SK-N-SH treated with all-trans-retinoic acid at 6 μM for 48 hours (cell line): ENCODE measurements around the gene PLEKHJ1.

ENCODE experiments used
- ATAC-seq: fragments of 200-7000 bp; cut with Tn5 transposase; 3 replicates; pipeline ENCODE4 v1.9.1; 2020; ENCODE audit warnings: mild to moderate bottlenecking, moderate library complexity
- ARNTL ChIP-seq: fragments of 450-650 bp; formaldehyde crosslinking; IDR thresholded peaks from 2 replicates; pipeline ENCODE4 v1.5.0; 2020; ENCODE audit warnings: low read depth, mild to moderate bottlenecking, moderate library complexity, borderline replicate concordance
- BACH2 ChIP-seq: fragments of 250-450 bp; sonication (Bioruptor Pico); IDR thresholded peaks from 2 replicates; pipeline ENCODE4 v1.9.0; 2021; ENCODE audit warnings: mild to moderate bottlenecking, borderline replicate concordance
- CSDC2 ChIP-seq: fragments of 250-450 bp; sonication (Bioruptor Pico); IDR thresholded peaks from 2 replicates; pipeline ENCODE4 v1.5.0; 2020; ENCODE audit warnings: mild to moderate bottlenecking, moderate library complexity
- ESRRG ChIP-seq: fragments of 250-450 bp; sonication (Bioruptor Pico); IDR thresholded peaks from 2 replicates; pipeline ENCODE4 v1.6.1; 2021; ENCODE audit warnings: mild to moderate bottlenecking
- GLIS3 ChIP-seq: fragments of 250-450 bp; sonication (Bioruptor Pico); IDR thresholded peaks from 2 replicates; pipeline ENCODE4 v1.5.0; 2020; ENCODE audit warnings: mild to moderate bottlenecking, moderate library complexity
- ISL1 ChIP-seq: fragments of 250-450 bp; sonication (Bioruptor Pico); IDR thresholded peaks from 2 replicates; pipeline ENCODE4 v2.1.2; 2022; ENCODE audit warnings: mild to moderate bottlenecking, moderate library complexity
- OSR1 ChIP-seq: fragments of 250-450 bp; sonication (Bioruptor Pico); IDR thresholded peaks from 2 replicates; pipeline ENCODE4 v1.8.0; 2022; ENCODE audit warnings: moderate library complexity, mild to moderate bottlenecking, inconsistent platforms
- PATZ1 ChIP-seq: fragments of 250-450 bp; sonication (Bioruptor Pico); IDR thresholded peaks from 2 replicates; pipeline ENCODE4 v1.8.0; 2020; ENCODE audit warnings: mild to moderate bottlenecking, moderate library complexity, borderline replicate concordance
- POU6F1 ChIP-seq: fragments of 250-450 bp; sonication (Bioruptor Pico); IDR thresholded peaks from 2 replicates; pipeline ENCODE4 v1.8.0; 2021; ENCODE audit warnings: low read depth, mild to moderate bottlenecking, moderate library complexity, borderline replicate concordance
- PPARA ChIP-seq: fragments of 250-450 bp; sonication (Bioruptor Pico); IDR thresholded peaks from 2 replicates; pipeline ENCODE4 v1.5.0; 2020; ENCODE audit warnings: mild to moderate bottlenecking, borderline replicate concordance
- SNAI2 ChIP-seq: fragments of 250-450 bp; sonication (Bioruptor Pico); IDR thresholded peaks from 2 replicates; pipeline ENCODE4 v1.5.0; 2020; ENCODE audit warnings: mild to moderate bottlenecking, moderate library complexity
- TCF4 ChIP-seq: fragments of 250-450 bp; sonication (Bioruptor Pico); IDR thresholded peaks from 2 replicates; pipeline ENCODE4 v1.8.0; 2021; ENCODE audit warnings: mild to moderate bottlenecking, moderate library complexity, borderline replicate concordance
- TOX ChIP-seq: fragments of 250-450 bp; sonication (Bioruptor Pico); IDR thresholded peaks from 2 replicates; pipeline ENCODE4 v1.8.0; 2021; ENCODE audit warnings: mild to moderate bottlenecking, moderate library complexity, borderline replicate concordance
- TSHZ2 ChIP-seq: fragments of 250-450 bp; sonication (Bioruptor Pico); IDR thresholded peaks from 2 replicates; pipeline ENCODE4 v1.5.0; 2020; ENCODE audit warnings: mild to moderate bottlenecking, moderate library complexity
- ZC3H10 ChIP-seq: fragments of 250-450 bp; sonication (Bioruptor Pico); IDR thresholded peaks from 2 replicates; pipeline ENCODE4 v1.5.1; 2021; ENCODE audit warnings: mild to moderate bottlenecking, moderate library complexity
- ZFP3 ChIP-seq: fragments of 250-450 bp; sonication (Bioruptor Pico); IDR thresholded peaks from 2 replicates; pipeline ENCODE4 v1.5.0; 2020; ENCODE audit warnings: mild to moderate bottlenecking, moderate library complexity
- ZFP30 ChIP-seq: fragments of 450-650 bp; formaldehyde crosslinking; IDR thresholded peaks from 2 replicates; pipeline ENCODE4 v1.5.0; 2022; ENCODE audit warnings: mild to moderate bottlenecking, moderate library complexity
- ZNF565 ChIP-seq: fragments of 450-650 bp; formaldehyde crosslinking; conservative IDR thresholded peaks from 2 replicates; pipeline ENCODE4 v1.5.0; 2020; ENCODE audit warnings: low read depth, mild to moderate bottlenecking, moderate library complexity
- ZNF70 ChIP-seq: fragments of 450-650 bp; formaldehyde crosslinking; IDR thresholded peaks from 2 replicates; pipeline ENCODE4 v1.5.0; 2020; ENCODE audit warnings: mild to moderate bottlenecking, moderate library complexity
- ZNF8 ChIP-seq: fragments of 450-650 bp; formaldehyde crosslinking; IDR thresholded peaks from 2 replicates; pipeline ENCODE4 v1.5.0; 2020; ENCODE audit warnings: mild to moderate bottlenecking, moderate library complexity

The PLEKHJ1 gene

GRCh38 chr19:2271234-2272103 lies 35.3 kb upstream of the PLEKHJ1 start:
- no peak for TF ChIP-seq BACH2 (CRISPR knock-in tag)
- no peak for TF ChIP-seq ESRRG (CRISPR knock-in tag)
- no peak for TF ChIP-seq ZFP30
- TF ChIP-seq ZC3H10 (CRISPR knock-in tag): no peak
- TF ChIP-seq TCF4 (CRISPR knock-in tag): no peak
- TF ChIP-seq ZNF565 (CRISPR knock-in tag): no peak
- no peak for TF ChIP-seq ZFP3 (CRISPR knock-in tag)
- no peak for TF ChIP-seq ISL1 (CRISPR knock-in tag)
- ATAC-seq: peak; percentile 38

- TF ChIP-seq TOX (CRISPR knock-in tag) (no peak), BACH2 (CRISPR knock-in tag) (no peak)
- TF ChIP-seq, all 23 proteins: peak for 0
- peak; percentile 25 for ATAC-seq
Measured at GRCh38 chr19:2270423-2271233, 34.5 kb upstream of the PLEKHJ1 start.

GRCh38 chr19:2270157-2270422 lies 34.0 kb upstream of the PLEKHJ1 start:
- no peak for TF ChIP-seq GLIS3
- no peak for TF ChIP-seq ZC3H10 (CRISPR knock-in tag)
- TF ChIP-seq OSR1: no peak
- no peak for TF ChIP-seq ARNTL (CRISPR knock-in tag)
- TF ChIP-seq ZNF8 (CRISPR knock-in tag): no peak
- TF ChIP-seq SNAI2: no peak
- no peak for TF ChIP-seq ESRRG (CRISPR knock-in tag)
- no peak for TF ChIP-seq TOX (CRISPR knock-in tag)
- no peak for TF ChIP-seq POU6F1 (CRISPR knock-in tag)
- TF ChIP-seq TSHZ2 (CRISPR knock-in tag): no peak
- TF ChIP-seq ZNF70 (CRISPR knock-in tag): no peak
- no peak for TF ChIP-seq BACH2 (CRISPR knock-in tag)
- no peak for TF ChIP-seq ZFP30
- no peak for TF ChIP-seq ZNF565 (CRISPR knock-in tag)
- no peak for TF ChIP-seq ISL1 (CRISPR knock-in tag)
- peak; percentile 2; the same call in 1 of the 3 replicates for ATAC-seq

- peak; percentile 83 for ATAC-seq
- no peak for TF ChIP-seq POU6F1 (CRISPR knock-in tag)
- TF ChIP-seq ZNF8 (CRISPR knock-in tag): no peak
- TF ChIP-seq TCF4 (CRISPR knock-in tag): no peak
- TF ChIP-seq PPARA (CRISPR knock-in tag): no peak
- TF ChIP-seq TSHZ2 (CRISPR knock-in tag): peak; percentile 89; the same call in 1 of the 2 replicates
- peak; percentile 95; the same call in 1 of the 2 replicates for TF ChIP-seq SNAI2
- peak; percentile 94; the same call in 1 of the 2 replicates for TF ChIP-seq CSDC2
- TF ChIP-seq TOX (CRISPR knock-in tag): no peak
- no peak for TF ChIP-seq PATZ1 (CRISPR knock-in tag)
- TF ChIP-seq ZFP30: no peak
- TF ChIP-seq ZNF70 (CRISPR knock-in tag): no peak
- no peak; the same call in 1 of the 2 replicates for TF ChIP-seq ZNF565 (CRISPR knock-in tag)
- 0 out of 2 replicates have a peak, but pooled peaks have one; percentile 54 for TF ChIP-seq OSR1
Measured at GRCh38 chr19:2269244-2270156, 33.4 kb upstream of the PLEKHJ1 start.
